OCI-LY7 (cell line): ENCODE measurements around the gene TXNDC15.

ENCODE experiments used
- EZH2phosphoT487 ChIP-seq: fragments of 200-600 bp; sonication (generic); IDR thresholded peaks from 2 replicates; pipeline ENCODE4 v1.6.1; 2018; ENCODE audit warnings: low read depth, borderline replicate concordance, mild to moderate bottlenecking, mixed run types, antibody characterized with exemption, low read length, moderate library complexity, mixed read lengths
- TF ChIP-seq, protein P1 (sequence below): fragments of 200-600 bp; sonication (generic); conservative IDR thresholded peaks from 2 replicates; pipeline ENCODE4 v1.5.1; 2014; ENCODE audit warnings: mild to moderate bottlenecking, antibody characterized with exemption, low read length, moderate library complexity, mixed read lengths

- TF ChIP-seq, protein P1, sequence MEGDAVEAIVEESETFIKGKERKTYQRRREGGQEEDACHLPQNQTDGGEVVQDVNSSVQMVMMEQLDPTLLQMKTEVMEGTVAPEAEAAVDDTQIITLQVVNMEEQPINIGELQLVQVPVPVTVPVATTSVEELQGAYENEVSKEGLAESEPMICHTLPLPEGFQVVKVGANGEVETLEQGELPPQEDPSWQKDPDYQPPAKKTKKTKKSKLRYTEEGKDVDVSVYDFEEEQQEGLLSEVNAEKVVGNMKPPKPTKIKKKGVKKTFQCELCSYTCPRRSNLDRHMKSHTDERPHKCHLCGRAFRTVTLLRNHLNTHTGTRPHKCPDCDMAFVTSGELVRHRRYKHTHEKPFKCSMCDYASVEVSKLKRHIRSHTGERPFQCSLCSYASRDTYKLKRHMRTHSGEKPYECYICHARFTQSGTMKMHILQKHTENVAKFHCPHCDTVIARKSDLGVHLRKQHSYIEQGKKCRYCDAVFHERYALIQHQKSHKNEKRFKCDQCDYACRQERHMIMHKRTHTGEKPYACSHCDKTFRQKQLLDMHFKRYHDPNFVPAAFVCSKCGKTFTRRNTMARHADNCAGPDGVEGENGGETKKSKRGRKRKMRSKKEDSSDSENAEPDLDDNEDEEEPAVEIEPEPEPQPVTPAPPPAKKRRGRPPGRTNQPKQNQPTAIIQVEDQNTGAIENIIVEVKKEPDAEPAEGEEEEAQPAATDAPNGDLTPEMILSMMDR: no peak
- TF ChIP-seq EZH2phosphoT487: no peak
Measured at GRCh38 chr5:134833340-134834032, 40.7 kb upstream of the TXNDC15 start.
